ENCODE measurements around the gene MPHOSPH10.
"Not testable (repeated sequence)": the region's sequence is repeated elsewhere in the genome, so short reads cannot be mapped to it uniquely, and the experiment has no call there.

Gene MPHOSPH10

GRCh38 chr2:71173096-71173495, 42.7 kb downstream of the MPHOSPH10 start:
- no peak for ATAC-seq

DNA sequence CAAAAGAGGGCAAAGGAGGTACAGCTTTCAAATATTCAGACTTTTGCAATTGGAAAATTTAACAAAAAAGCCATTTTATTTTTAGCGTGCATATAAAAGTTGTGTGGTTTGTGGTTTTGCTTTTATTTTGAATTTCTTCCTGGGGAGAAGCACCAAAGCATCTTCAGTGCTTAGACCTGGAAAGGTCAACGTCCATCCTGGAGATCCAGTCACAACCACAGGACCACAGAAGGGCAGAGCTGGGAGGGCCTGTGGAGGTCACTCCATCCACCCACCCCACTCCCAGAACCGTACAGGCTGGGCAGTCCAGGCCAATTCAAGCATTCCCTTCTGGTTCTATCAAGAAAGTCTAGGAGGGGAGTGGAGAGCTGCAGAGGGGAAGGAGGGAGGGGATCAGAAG, 43.8 kb downstream of the MPHOSPH10 start:
- ATAC-seq, result no peak

DNA sequence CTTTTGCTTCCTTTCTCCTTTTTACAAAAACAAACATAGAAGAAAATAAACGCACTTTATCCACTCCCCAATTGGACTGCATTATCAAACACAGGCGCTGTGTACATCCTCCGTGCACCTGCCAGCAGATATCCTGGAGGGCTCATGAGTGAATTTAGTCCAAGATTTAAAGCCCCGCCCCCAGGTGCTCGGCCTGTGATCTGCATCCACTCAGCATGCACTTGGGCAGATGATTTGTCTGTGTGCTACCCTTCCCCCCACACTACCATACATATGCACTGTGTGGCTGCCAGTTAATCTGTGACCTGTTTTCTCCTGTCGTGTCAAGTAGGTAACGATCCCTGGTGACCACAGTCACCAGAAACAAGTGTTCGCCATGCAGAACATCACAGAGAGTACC, 48.4 kb downstream of the MPHOSPH10 start:
- not testable (repeated sequence) for ATAC-seq

- ATAC-seq, result no peak
Measured at GRCh38 chr2:71181316-71181715, 50.9 kb downstream of the MPHOSPH10 start.

- ATAC-seq, result not testable (repeated sequence)
Measured at GRCh38 chr2:71183306-71184115, 53.1 kb downstream of the MPHOSPH10 start.

DNA sequence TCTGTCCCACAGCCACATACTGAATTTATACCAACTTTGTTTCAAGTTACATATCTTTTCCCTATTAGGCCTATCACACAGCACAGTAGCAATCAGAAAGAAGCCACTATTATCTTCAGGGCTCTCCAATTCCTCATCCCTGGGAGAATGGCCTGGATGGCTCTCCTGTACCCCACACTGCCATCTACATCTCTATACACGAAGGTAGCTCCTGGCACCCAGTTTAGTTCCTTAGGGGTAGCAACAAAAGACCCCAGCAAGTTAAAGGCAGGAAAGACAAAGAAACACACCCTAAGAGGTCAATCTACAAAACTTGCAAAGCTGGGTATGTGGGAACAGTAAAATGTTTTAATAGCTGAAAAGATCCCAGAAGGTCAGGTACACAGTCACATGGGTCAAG, 56.5 kb downstream of the MPHOSPH10 start:
- no peak for ATAC-seq

DNA sequence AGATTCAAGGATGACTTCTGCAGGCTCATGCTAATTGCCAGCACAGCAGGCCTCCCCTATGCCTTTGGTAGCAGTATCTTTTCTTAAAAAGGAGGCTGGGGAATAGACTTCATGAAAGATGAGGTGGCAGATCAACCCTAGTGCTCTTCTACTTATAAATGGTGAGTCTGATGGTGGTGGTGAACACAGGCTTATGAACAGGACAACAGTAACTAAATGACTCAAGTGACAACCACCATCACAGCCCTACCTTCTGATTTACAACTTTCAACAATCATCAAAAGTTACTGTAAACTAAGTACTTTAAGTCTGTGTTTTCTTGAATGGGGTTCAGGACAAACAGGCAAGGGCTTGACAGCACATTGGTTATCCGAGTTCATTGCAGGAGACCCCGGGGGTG, 57.2 kb downstream of the MPHOSPH10 start:
- no peak for ATAC-seq

DNA sequence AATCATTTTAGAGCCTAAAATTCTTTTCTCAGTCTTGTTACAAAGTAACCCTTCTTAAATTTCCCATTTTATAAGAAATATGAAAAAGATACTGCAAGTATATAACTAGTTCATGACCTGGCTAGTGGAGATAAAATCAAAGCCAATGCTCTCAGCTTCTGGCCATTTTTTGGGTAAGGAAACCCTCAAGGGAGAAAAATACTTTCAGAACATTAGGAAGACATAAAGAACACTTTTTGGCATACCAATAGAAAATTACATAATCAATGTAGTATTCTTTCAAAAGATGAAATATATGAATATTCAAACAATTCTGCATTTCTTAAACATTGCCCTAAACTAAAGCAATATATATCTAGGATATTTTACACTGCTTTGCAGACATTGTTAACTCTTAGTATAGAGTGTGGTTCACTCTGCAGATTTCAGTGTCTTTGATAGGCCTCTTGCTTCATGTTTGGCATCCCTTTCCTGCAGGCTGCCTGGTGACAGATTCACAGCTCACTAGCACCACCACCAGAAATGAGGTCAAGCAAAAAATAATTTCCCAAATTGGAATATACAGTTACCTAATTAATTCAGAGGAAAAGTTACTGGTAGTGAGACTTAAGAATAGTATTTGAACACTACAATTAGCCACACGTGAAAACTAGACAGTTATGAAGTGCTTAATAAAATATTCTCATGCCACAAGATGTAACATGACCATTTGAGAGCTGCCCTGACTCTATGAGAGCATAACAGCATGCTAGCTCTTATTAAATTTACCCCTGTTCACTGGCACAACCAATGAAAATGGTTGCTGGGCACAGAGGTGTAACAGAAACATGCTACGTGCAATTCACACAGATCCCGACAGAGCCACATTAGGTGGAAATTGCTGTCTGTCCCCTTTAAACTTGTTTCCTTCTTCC, 60.5 kb downstream of the MPHOSPH10 start:
- ATAC-seq, result no peak

GRCh38 chr2:71191570-71191943, 61.1 kb downstream of the MPHOSPH10 start:
- ATAC-seq, result no peak
